Heart left ventricle (tissue), 16 donors: ENCODE measurements around the gene PPFIBP1. TPM values are rescaled to one million over a fixed set of nuclear protein-coding genes. Genes with fewer than 3 reads are reported as not detected.

Experiments
- ATAC-seq, 4 donors: fragments of 200-7000 bp; cut with Tn5 transposase; one replicate each; pipeline ENCODE4 v1.9.1; 2020 to 2022; ENCODE audit warnings: moderate library complexity in 4 of 4, mild to moderate bottlenecking in 3 of 4, moderate number of reproducible peaks in 1 of 4
- DNase-seq, 5 donors: peaks; one replicate each; pipeline ENCODE4 v3.0.0-alpha.2; 2020
- H3K27ac ChIP-seq, 12 donors: fragments of 200-600 bp; sonication (generic) in 4 of 12; one replicate each; pipeline versions ENCODE4 v1.5.0 to v1.8.0; 2016 to 2022; ENCODE audit warnings: mild to moderate bottlenecking in 2 of 12
- H3K27me3 ChIP-seq, 9 donors: fragments of 200-600 bp; sonication (generic) in 2 of 9; one replicate each; pipeline versions ENCODE4 v1.5.1 to v1.8.0; 2016 to 2022; ENCODE audit warnings: mild to moderate bottlenecking in 3 of 9
- H3K36me3 ChIP-seq, 9 donors: fragments of 200-600 bp; sonication (generic) in 2 of 9; one replicate each; pipeline versions ENCODE4 v1.5.0 to v1.8.0; 2018 to 2022; ENCODE audit warnings: mild to moderate bottlenecking in 2 of 9
- H3K4me1 ChIP-seq, 12 donors: fragments of 200-600 bp; sonication (generic) in 4 of 12; one replicate each; pipeline versions ENCODE4 v1.5.0 to v1.8.0; 2016 to 2022; ENCODE audit warnings: mild to moderate bottlenecking in 3 of 12
- H3K4me3 ChIP-seq, 12 donors: fragments of 200-600 bp; sonication (generic) in 4 of 12; one replicate each; pipeline versions ENCODE4 v1.5.0 to v1.8.0; 2017 to 2022; ENCODE audit warnings: mild to moderate bottlenecking in 9 of 12, moderate library complexity in 4 of 12
- H3K9me3 ChIP-seq, 12 donors: fragments of 200-600 bp; sonication (generic) in 4 of 12; one replicate each; pipeline versions ENCODE4 v1.5.0 to v1.8.0; 2016 to 2022; ENCODE audit warnings: mild to moderate bottlenecking in 1 of 12
- CTCF ChIP-seq, 12 donors: fragments of 200-600 bp; sonication (generic) in 4 of 12; IDR thresholded peaks; one replicate each; pipeline versions ENCODE4 v1.5.0 to v1.8.0; 2018 to 2022; ENCODE audit warnings: antibody characterized with exemption in 12 of 12, mild to moderate bottlenecking in 5 of 12
- POLR2A ChIP-seq, 2 donors: fragments of 450-650 bp; IDR thresholded peaks; one replicate each; pipeline ENCODE4 v1.6.1; 2017; ENCODE audit warnings: antibody characterized with exemption in 2 of 2, mild to moderate bottlenecking in 2 of 2, moderate library complexity in 2 of 2
- WGBS, 4 donors: extraction: QIAGEN DNeasy Blood & Tissue Kit in 2 of 4; methylation state at CpG; one replicate each; pipeline versions ENCODE4 v1.1.5 to v1.1.7; 2013 to 2018; 5-methylcytosine and 5-hydroxymethylcytosine counted together
- intact Hi-C, 10 donors: fragments of 100-400 bp; cut with DNase I; formaldehyde crosslinking; loops; one replicate each; pipeline versions ENCODE4 v1.11.1 to v1.14.2; 2022
- polyA plus RNA-seq, 2 donors: library from polyadenylated mRNA; stranded (reverse); fragments of 200-250 nt; gene quantifications; one replicate each; pipeline ENCODE4 v1.2.3, GENCODE V29; 2013
- total RNA-seq, 9 donors: library from RNA; depleted of rRNA in 2 of 9; stranded (reverse); fragments of >200 nt in 2 of 9; fragmentation: NEBNext Ultra II Directional in 3 of 9; extraction: Animal tissue kit (Norgen Biotek cat#: 25700) in 3 of 9; gene quantifications; one replicate each; pipeline versions ENCODE4 v1.1.0 to v1.2.4, GENCODE V29; 2016 to 2023
- donor health status: ischemic (EF 13 %, LVEDD 7.1; RV severe dilation, severe dysfunction).
- donor health status: healthy with polysubstance abuse.
- donor health status: DM: no; HTN: yes; CAD: no.
- donor health status: DM: no; HTN: no; CAD: no.
- donor health status: ischemic (EF 25% LVEDD 6.9; RV normal size, moderate dysfunction).
- donor health status: ischemic (EF 25% LVEDD 5.7; RV mildly dilated, moderate dysfunction).
- donor health status: healthy.
- donor health status: DM: yes; HTN: yes; CAD: no.
- donor health status: ischemic (EF 35%, LVEDD 5.7; RV mildly dilated, moderate dysfunction).
- donor health status: nonischemic (EF 11% LVEDD 7.7; RV severe dilation, severe dysfunction).
- donor health status: DM: yes; HTN: yes; CAD: no.
- donor health status: PGD.
- donor health status: ischemic (EF 29% LVEDD 5.4; RV normal size, mild dysfunction).
- donor health status: nonischemic (EF 23%, LVEDD 6.1; RV moderate dilation, normal function).

PPFIBP1 gene
- total and polyA plus RNA-seq, 11 donors = 48.7 to 413 (median 265) TPM

DNA sequence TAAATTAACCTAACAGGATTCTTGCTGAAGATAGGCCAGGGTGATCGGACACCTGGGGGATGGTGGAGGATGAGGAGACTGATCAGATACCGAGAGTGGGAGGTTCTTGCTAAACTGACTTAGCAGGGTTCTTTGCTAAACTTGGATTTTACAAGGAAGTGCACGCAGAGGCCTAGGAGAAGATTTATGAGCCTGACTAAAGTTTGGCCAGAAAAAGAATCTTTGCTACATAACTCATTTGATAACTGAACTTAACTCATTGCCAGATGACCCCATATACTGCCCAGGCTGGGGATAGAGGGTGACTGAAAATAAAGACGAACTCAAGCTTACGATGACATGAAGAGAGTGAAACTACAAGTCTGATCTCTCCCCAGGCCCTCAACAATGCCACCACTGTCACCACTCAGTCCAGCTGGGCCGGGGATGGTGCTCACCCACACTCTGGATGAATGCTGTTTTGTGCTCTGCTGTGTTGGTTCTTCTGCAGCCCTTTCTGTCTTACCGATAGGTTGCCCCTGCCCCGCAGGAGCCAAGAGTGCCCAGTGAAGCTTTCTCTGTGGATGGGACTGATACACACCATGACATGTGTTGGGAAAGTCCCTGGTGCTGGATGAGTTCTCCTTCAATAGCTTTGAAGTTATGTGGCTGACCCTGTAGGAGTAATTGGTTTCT is 29.0 kb downstream of the PPFIBP1 start:
- Histone ChIP-seq H3K4me1 (peaks cover 40 to 100% (median 91%) of the 10 kb centered on the region in 12 donors), H3K4me3 (no peak overlapping the region), H3K36me3 (no peaks in the 10 kb centered on the region), H3K27me3 (no peaks in the 10 kb centered on the region), H3K27ac (peak overlapping the region in 11 of 12 donors; percentile 79 to 91 (median 87)), H3K9me3 (no peaks in the 10 kb centered on the region)
- no peak for DNase-seq
- 81 to 88% (median 86%) methylated on average over 8 of the region's 8 CpGs for WGBS, 4 donors
- TF ChIP-seq CTCF (IDR thresholded peaks at IDR 0.05) (no peak), POLR2A (IDR thresholded peaks at IDR 0.05) (no peak)
- intact Hi-C loops = loop anchor here in 1 of 10 donors (5.0 kb wide), 1 partner anchor 44 kb away; no protein-coding TSS in a partner anchor
- ATAC-seq = no peak

DNA sequence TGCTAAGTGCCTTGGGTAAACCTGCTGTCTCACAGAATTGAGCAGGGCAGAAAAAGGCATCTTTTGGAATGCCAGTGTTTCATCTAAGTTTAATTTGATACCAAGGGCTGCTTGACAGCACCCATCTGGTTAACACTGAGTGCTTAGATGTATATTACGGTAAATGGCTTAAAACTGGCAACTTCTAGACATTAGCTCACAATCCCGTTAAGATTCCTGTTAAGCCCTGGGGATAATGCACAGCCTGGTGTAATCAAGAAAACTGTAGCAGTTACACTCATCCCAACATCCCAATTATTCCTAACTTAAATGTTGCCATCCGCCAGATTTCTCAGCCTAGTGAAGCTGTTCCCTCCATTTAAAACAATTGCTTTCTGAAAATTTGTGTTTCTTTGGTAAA is 29.9 kb downstream of the PPFIBP1 start:
- TF ChIP-seq POLR2A (IDR thresholded peaks at IDR 0.05) (no peak), CTCF (IDR thresholded peaks at IDR 0.05) (no peak)
- no peak for ATAC-seq
- Histone ChIP-seq H3K27ac (peak overlapping the region; percentile 74 to 91 (median 86)), H3K36me3 (no peaks in the 10 kb centered on the region), H3K27me3 (no peaks in the 10 kb centered on the region), H3K4me3 (peak overlapping the region in 4 of 12 donors; percentile 2 to 38 (median 26)), H3K4me1 (peaks cover 36 to 99% (median 83%) of the 10 kb centered on the region in 12 donors), H3K9me3 (no peaks in the 10 kb centered on the region)
- no peak for DNase-seq
- intact Hi-C loops = loop anchor here in 2 of 10 donors (2.0 to 5.0 kb wide), 2 partner anchors 29 to 43 kb away; partner anchors contain the start of gene PPFIBP1 (in 1 of the 2)
- 56 to 75% (median 63%) methylated on average over 3 of the region's 3 CpGs for WGBS, 4 donors

GRCh38 chr12:27554421-27555186 is 30.6 kb downstream of the PPFIBP1 start:
- no peaks in the 10 kb centered on the region for H3K36me3 ChIP-seq
- TF ChIP-seq CTCF (IDR thresholded peaks at IDR 0.05) = no peak
- TF ChIP-seq POLR2A (IDR thresholded peaks at IDR 0.05) = no peak
- WGBS, 4 donors = 5 to 16% (median 6%) methylated on average over 14 of the region's 14 CpGs
- no peaks in the 10 kb centered on the region for H3K9me3 ChIP-seq
- DNase-seq (peak; percentile 66 to 85 (median 73)), ATAC-seq (peak; percentile 48 to 81 (median 66))
- no peaks in the 10 kb centered on the region for H3K27me3 ChIP-seq
- peaks cover 36 to 99% (median 77%) of the 10 kb centered on the region in 12 donors for H3K4me1 ChIP-seq
- peak overlapping the region; percentile 74 to 91 (median 86) for H3K27ac ChIP-seq
- peak overlapping the region in 9 of 12 donors; percentile 2 to 38 (median 19) for H3K4me3 ChIP-seq
- intact Hi-C loops = loop anchor here in 2 of 10 donors (2.0 to 5.0 kb wide), 2 partner anchors 30 to 43 kb away; partner anchors contain the start of gene PPFIBP1 (in 1 of the 2)

DNA sequence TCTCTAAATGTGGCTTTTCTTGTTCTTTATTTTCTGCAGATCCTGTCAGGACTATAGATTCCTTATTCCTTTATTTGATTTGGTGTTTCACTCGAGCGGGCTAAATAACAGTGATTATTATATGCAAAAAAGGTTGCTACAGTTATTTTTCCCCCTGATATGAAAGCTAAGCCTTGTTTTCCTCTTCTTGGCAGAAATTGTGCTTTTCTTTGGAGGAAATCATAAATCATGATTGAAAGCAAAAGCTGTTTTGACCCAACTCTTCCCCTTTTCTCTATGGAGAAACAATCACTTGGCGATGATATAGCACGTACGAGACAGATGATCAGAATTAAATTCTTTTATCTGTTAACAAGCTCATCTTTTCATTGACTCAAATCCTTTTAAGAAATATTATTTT is 31.4 kb downstream of the PPFIBP1 start:
- intact Hi-C loops = loop anchor here in 1 of 10 donors (2.0 kb wide), 1 partner anchor 31 kb away; the partner anchor contains the start of gene PPFIBP1
- 37 to 47% (median 39%) methylated on average over 5 of the region's 5 CpGs for WGBS, 4 donors
- TF ChIP-seq POLR2A (IDR thresholded peaks at IDR 0.05) (no peak), CTCF (IDR thresholded peaks at IDR 0.05) (no peak)
- Histone ChIP-seq H3K36me3 (no peaks in the 10 kb centered on the region), H3K4me3 (peak overlapping the region in 9 of 12 donors; percentile 2 to 38 (median 19)), H3K27ac (peak overlapping the region; percentile 74 to 91 (median 86)), H3K27me3 (no peaks in the 10 kb centered on the region), H3K9me3 (no peaks in the 10 kb centered on the region), H3K4me1 (peaks cover 36 to 99% (median 76%) of the 10 kb centered on the region in 12 donors)
- no peak for ATAC-seq
- no peak for DNase-seq
